ENCODE data around the gene TMEM52B.
"Not testable (repeated sequence)": the region's sequence is repeated elsewhere in the genome, so short reads cannot be mapped to it uniquely, and the experiment has no call there.

TMEM52B gene

DNA sequence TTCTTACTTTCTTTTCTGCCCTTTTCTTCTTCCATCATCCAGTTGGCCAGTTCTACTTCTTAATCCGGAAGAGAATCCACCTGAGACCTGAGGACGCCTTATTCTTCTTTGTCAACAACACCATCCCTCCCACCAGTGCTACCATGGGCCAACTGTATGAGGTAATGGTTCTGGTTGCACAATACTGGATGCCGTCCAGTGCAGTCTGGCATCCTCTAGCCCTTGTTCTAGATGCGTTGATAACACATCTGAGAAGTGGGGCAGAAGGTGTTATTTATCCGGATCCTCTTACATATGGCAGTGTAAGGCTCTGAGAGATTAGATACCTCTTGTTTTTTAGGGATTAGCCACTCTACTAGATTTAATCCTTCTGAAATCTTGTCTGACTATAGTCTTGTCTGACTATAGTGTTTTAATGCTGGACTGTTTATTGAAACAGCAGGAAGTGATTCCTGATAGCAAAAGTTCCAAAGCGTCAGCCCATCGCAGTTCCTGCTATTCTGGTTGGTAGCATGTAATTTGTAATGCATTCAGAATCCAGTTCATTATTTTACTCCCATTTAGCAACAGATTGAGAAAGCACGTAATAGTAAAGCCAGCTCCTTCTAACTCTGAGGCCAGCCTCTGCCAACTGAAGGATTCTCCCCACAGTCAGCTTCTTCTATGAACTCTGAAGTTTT lies 41.7 kb downstream of the TMEM52B start:
- no peaks in the 10 kb centered on the region for H3K36me3 ChIP-seq (ENCODE audit: insufficient read depth)

DNA sequence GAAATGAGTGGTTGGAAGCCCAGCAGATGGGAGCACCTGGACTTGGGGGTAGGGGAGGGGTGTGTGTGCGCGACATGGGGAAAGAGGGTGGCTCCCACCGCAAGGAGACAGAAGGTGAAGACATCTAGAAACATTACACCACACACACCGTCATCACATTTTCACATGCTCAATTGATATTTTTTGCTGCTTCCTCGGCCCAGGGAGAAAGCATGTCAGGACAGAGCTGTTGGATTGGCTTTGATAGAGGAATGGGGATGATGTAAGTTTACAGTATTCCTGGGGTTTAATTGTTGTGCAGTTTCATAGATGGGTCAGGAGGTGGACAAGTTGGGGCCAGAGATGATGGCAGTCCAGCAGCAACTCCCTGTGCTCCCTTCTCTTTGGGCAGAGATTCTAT lies 43.0 kb downstream of the TMEM52B start:
- H3K4me2 ChIP-seq = no peak overlapping the region
- no peak overlapping the region for H2AFZ ChIP-seq (ENCODE audit: low read depth)

More for the DNA sequence above, 41.7 kb downstream of the TMEM52B start:
- Histone ChIP-seq H3K27ac (no peak overlapping the region), H4K20me1 (ENCODE audit: insufficient read depth) (no peaks in the 10 kb centered on the region), H3K4me3 (IDR thresholded peaks at IDR 0.05; ENCODE audit: insufficient read depth, low read depth, low read length) (no peak overlapping the region), H3K4me2 (no peak overlapping the region), H3K79me2 (ENCODE audit: insufficient read depth, low read depth) (no peaks in the 10 kb centered on the region), H3K4me1 (ENCODE audit: low read depth, poor library complexity, severe bottlenecking) (peaks cover 4% of the 10 kb centered on the region), H3K27me3 (ENCODE audit: insufficient read depth, low read depth) (no peaks in the 10 kb centered on the region), H3K9ac (no peak overlapping the region), H2AFZ (ENCODE audit: low read depth) (no peak overlapping the region)
- TF ChIP-seq, protein P1, sequence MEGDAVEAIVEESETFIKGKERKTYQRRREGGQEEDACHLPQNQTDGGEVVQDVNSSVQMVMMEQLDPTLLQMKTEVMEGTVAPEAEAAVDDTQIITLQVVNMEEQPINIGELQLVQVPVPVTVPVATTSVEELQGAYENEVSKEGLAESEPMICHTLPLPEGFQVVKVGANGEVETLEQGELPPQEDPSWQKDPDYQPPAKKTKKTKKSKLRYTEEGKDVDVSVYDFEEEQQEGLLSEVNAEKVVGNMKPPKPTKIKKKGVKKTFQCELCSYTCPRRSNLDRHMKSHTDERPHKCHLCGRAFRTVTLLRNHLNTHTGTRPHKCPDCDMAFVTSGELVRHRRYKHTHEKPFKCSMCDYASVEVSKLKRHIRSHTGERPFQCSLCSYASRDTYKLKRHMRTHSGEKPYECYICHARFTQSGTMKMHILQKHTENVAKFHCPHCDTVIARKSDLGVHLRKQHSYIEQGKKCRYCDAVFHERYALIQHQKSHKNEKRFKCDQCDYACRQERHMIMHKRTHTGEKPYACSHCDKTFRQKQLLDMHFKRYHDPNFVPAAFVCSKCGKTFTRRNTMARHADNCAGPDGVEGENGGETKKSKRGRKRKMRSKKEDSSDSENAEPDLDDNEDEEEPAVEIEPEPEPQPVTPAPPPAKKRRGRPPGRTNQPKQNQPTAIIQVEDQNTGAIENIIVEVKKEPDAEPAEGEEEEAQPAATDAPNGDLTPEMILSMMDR (conservative IDR thresholded peaks at IDR 0.05; ENCODE audit: low read depth, low read length) = no peak

DNA sequence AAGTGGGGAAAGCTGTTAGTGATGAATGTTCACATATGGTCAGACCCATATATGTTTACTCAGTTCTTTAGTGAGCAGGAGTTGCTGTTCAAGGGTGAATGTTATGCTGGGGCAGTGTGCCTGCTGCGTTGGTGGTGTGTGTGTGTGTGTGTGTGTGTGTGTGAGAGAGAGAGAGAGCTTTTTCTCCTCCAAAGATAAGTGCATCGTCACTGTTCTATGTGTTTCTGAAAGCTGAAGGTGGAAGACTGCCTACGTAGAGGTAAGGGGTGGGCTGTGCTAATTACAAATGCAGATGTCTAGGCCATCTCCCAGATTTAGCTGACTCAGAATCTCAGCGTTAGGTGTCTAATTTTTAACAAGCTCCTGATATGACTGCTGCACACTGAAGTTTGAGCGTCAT lies 44.4 kb downstream of the TMEM52B start:
- Histone ChIP-seq H3K27ac (no peak overlapping the region), H3K27me3 (ENCODE audit: insufficient read depth, low read depth) (no peaks in the 10 kb centered on the region), H2AFZ (ENCODE audit: low read depth) (no peak overlapping the region), H3K4me3 (IDR thresholded peaks at IDR 0.05; ENCODE audit: insufficient read depth, low read depth, low read length) (no peak overlapping the region), H3K4me1 (ENCODE audit: low read depth, poor library complexity, severe bottlenecking) (no peaks in the 10 kb centered on the region), H3K79me2 (ENCODE audit: insufficient read depth, low read depth) (no peaks in the 10 kb centered on the region), H3K36me3 (ENCODE audit: insufficient read depth) (no peaks in the 10 kb centered on the region), H4K20me1 (ENCODE audit: insufficient read depth) (no peaks in the 10 kb centered on the region), H3K4me2 (no peak overlapping the region), H3K9ac (no peak overlapping the region)
- TF ChIP-seq, protein P1 (conservative IDR thresholded peaks at IDR 0.05; ENCODE audit: low read depth, low read length) = no peak

More for the DNA sequence above, 43.0 kb downstream of the TMEM52B start:
- Histone ChIP-seq H3K36me3 (ENCODE audit: insufficient read depth) (no peaks in the 10 kb centered on the region), H3K27me3 (ENCODE audit: insufficient read depth, low read depth) (no peaks in the 10 kb centered on the region), H3K4me1 (ENCODE audit: low read depth, poor library complexity, severe bottlenecking) (no peaks in the 10 kb centered on the region), H3K27ac (no peak overlapping the region), H3K9ac (no peak overlapping the region), H3K4me3 (IDR thresholded peaks at IDR 0.05; ENCODE audit: insufficient read depth, low read depth, low read length) (no peak overlapping the region), H3K79me2 (ENCODE audit: insufficient read depth, low read depth) (no peaks in the 10 kb centered on the region), H4K20me1 (ENCODE audit: insufficient read depth) (no peaks in the 10 kb centered on the region)
- TF ChIP-seq, protein P1 (conservative IDR thresholded peaks at IDR 0.05; ENCODE audit: low read depth, low read length) = no peak

DNA sequence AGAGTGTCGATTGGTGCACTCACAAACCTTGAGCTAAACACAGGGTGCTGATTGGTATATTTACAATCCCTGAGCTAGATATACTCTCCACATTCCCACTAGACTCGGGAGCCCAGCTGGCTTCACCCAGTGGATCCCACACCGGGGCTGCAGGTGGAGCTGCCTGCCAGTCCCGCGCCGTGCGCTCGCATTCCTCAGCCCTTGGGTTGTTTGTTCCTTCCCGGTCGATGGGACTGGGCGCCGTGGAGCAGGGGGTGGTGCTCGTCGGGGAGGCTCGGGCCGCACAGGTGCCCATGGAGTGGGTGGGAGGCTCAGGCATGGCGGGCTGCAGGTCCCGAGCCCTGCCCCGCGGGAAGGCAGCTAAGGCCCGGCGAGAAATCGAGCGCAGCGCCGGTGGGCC lies 46.6 kb downstream of the TMEM52B start:
- H3K4me2 ChIP-seq; H3K27me3 ChIP-seq (ENCODE audit: insufficient read depth, low read depth); H2AFZ ChIP-seq (ENCODE audit: low read depth); H4K20me1 ChIP-seq (ENCODE audit: insufficient read depth); H3K27ac ChIP-seq; H3K4me3 ChIP-seq (IDR thresholded peaks at IDR 0.05; ENCODE audit: insufficient read depth, low read depth, low read length); H3K36me3 ChIP-seq (ENCODE audit: insufficient read depth); H3K4me1 ChIP-seq (ENCODE audit: low read depth, poor library complexity, severe bottlenecking); H3K79me2 ChIP-seq (ENCODE audit: insufficient read depth, low read depth); H3K9ac ChIP-seq: not testable (repeated sequence)

DNA sequence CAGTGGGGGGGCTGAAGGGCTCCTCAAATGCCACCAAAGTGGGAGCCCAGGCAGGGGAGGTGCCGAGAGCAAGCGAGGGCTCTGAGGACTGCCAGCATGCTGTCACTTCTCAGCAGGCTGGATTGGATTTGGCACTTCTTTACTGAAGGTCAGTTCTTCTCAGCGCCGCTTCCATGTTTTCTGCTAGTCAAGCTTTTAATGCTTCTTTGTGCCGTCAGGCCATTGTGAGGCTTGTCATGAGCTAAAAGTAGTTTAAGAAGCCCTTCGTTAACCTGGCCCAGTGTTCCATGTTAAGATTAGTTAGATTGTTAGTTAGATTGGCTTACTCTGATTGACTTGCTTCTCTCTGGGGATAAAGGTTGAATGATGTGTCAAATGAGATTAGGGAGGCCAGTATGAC lies 47.3 kb downstream of the TMEM52B start:
- Histone ChIP-seq H3K36me3 (ENCODE audit: insufficient read depth) (no peaks in the 10 kb centered on the region), H3K4me1 (ENCODE audit: low read depth, poor library complexity, severe bottlenecking) (no peaks in the 10 kb centered on the region), H3K4me3 (IDR thresholded peaks at IDR 0.05; ENCODE audit: insufficient read depth, low read depth, low read length) (no peak overlapping the region), H3K9ac (no peak overlapping the region), H2AFZ (ENCODE audit: low read depth) (no peak overlapping the region), H3K4me2 (no peak overlapping the region), H3K27me3 (ENCODE audit: insufficient read depth, low read depth) (no peaks in the 10 kb centered on the region), H3K79me2 (ENCODE audit: insufficient read depth, low read depth) (no peaks in the 10 kb centered on the region), H4K20me1 (ENCODE audit: insufficient read depth) (no peaks in the 10 kb centered on the region), H3K27ac (no peak overlapping the region)
- TF ChIP-seq, protein P1 (conservative IDR thresholded peaks at IDR 0.05; ENCODE audit: low read depth, low read length) = no peak
